Nephron progenitor cell (in vitro differentiated cells): ENCODE measurements around the gene KIAA0930.

Source experiments
- DNase-seq: peaks from one replicate; pipeline ENCODE4 v3.0.0; 2021
- H3K27ac Mint-ChIP-seq: 2 replicates; pipeline ENCODE4 v1.8.0; 2021; ENCODE audit warnings: mild to moderate bottlenecking, moderate library complexity, mixed read lengths
- H3K27me3 Mint-ChIP-seq: 2 replicates; pipeline ENCODE4 v1.8.0; 2021; ENCODE audit warnings: mild to moderate bottlenecking, low read depth, mixed read lengths; ENCODE audit not compliant: poor library complexity
- H3K36me3 Mint-ChIP-seq: 2 replicates; pipeline ENCODE4 v1.8.0; 2021; ENCODE audit warnings: low read depth, mixed read lengths
- H3K4me1 Mint-ChIP-seq: 2 replicates; pipeline ENCODE4 v1.8.0; 2021; ENCODE audit warnings: mixed read lengths
- H3K4me3 Mint-ChIP-seq: 2 replicates; pipeline ENCODE4 v1.8.0; 2021; ENCODE audit warnings: mild to moderate bottlenecking, moderate library complexity, mixed read lengths
- H3K9me3 Mint-ChIP-seq: 2 replicates; pipeline ENCODE4 v1.8.0; 2021; ENCODE audit warnings: mild to moderate bottlenecking, moderate library complexity, mixed read lengths
- TF ChIP-seq, protein P1 (sequence below): fragments of 200-600 bp; sonication (generic); IDR thresholded peaks from 2 replicates; pipeline ENCODE4 v1.5.0; 2021; ENCODE audit warnings: antibody characterized with exemption

Gene KIAA0930

DNA sequence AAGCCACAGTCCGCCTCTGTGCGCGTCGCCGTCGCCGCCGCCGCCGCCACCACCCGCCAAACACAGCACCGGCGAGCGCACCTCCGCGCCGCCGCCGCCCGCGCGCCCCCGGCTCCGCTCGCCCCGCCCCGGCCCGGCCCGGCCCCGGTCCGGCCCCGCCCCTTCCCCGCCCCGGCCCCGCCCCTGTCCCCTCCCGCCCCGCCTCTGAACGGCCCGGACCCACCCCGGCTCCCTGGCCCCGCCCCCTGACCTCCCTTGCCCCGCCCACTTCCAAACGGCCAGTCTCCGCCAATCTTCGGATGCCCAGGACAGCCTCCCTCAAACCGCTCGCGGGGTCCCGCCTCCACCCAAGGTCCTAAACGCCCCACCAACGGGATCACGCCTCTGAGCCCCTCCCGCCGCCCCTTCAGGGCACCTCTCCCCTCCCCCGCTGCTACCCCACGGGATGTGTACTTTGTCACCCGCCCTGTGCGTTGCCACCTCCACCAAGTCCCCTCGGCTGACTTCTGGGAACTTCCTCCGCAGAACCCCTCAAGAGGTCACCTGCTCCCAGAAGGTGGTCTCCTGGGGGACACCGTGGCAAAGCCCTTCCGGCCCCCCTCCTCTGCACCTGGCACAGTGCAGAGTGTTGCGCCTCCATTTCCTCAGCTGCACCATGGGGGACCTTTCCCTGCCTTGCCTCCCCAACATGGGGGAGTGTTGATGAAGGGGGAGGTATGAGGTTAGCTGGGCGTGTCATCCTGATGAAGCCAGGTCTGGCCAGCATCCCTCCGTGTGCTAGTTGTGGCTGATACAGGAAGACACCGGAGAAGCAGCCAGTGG is at the start of gene KIAA0930:
Gene KIAA0930, minus strand, starts transcription at position 85 of the 822 bp plus-strand sequence. CDS start 191 bp downstream, outside the sequence.
- no peaks in the 10 kb centered on the region for H3K36me3 Mint-ChIP-seq
- H3K27ac Mint-ChIP-seq: no peak within 1 kb of the TSS

DNA sequence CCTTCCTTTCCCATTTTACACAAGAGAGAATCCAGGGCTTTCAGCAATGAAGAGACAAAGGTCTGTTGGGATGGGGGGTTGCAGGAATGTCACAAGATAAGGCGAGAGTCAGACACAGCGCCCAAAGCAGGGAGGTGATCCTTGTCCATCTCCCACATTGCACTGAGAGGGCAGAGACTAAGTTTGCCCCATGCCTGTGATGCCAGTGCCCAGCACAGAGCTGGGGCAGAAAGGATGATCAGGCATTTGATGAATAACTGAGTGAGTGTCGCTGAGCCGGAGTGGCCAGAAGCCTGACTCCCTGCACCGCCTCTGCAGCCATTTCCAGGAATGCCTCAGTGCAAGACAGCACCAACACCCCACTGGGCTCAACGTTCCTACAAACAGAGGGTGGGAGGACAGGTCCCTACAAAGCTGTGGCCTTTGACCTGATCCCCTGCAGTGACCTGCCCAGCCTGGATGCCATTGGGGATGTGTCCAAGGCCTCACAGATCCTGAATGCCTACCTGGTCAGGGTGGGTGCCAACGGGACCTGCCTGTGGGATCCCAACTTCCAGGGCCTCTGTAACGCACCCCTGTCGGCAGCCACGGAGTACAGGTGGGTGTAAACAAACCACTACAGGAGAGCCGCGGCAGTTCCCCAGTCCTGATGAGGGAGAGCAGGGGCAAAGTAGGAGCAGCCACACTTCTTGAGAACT is 46.3 kb upstream of the KIAA0930 start:
- Mint-ChIP-seq H3K27ac (no peak overlapping the region), H3K4me3 (no peak overlapping the region)

More for the DNA sequence above, at the start of gene KIAA0930:
- peaks cover 12% of the 10 kb centered on the region for H3K27me3 Mint-ChIP-seq
- H3K4me1 Mint-ChIP-seq: peaks cover 49% of the 10 kb centered on the region
- no peaks in the 10 kb centered on the region for H3K9me3 Mint-ChIP-seq
- H3K4me3 Mint-ChIP-seq: peak within 1 kb of the TSS; percentile 94
- DNase-seq: peak; percentile 91
- TF ChIP-seq, protein P1, sequence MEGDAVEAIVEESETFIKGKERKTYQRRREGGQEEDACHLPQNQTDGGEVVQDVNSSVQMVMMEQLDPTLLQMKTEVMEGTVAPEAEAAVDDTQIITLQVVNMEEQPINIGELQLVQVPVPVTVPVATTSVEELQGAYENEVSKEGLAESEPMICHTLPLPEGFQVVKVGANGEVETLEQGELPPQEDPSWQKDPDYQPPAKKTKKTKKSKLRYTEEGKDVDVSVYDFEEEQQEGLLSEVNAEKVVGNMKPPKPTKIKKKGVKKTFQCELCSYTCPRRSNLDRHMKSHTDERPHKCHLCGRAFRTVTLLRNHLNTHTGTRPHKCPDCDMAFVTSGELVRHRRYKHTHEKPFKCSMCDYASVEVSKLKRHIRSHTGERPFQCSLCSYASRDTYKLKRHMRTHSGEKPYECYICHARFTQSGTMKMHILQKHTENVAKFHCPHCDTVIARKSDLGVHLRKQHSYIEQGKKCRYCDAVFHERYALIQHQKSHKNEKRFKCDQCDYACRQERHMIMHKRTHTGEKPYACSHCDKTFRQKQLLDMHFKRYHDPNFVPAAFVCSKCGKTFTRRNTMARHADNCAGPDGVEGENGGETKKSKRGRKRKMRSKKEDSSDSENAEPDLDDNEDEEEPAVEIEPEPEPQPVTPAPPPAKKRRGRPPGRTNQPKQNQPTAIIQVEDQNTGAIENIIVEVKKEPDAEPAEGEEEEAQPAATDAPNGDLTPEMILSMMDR: no peak

DNA sequence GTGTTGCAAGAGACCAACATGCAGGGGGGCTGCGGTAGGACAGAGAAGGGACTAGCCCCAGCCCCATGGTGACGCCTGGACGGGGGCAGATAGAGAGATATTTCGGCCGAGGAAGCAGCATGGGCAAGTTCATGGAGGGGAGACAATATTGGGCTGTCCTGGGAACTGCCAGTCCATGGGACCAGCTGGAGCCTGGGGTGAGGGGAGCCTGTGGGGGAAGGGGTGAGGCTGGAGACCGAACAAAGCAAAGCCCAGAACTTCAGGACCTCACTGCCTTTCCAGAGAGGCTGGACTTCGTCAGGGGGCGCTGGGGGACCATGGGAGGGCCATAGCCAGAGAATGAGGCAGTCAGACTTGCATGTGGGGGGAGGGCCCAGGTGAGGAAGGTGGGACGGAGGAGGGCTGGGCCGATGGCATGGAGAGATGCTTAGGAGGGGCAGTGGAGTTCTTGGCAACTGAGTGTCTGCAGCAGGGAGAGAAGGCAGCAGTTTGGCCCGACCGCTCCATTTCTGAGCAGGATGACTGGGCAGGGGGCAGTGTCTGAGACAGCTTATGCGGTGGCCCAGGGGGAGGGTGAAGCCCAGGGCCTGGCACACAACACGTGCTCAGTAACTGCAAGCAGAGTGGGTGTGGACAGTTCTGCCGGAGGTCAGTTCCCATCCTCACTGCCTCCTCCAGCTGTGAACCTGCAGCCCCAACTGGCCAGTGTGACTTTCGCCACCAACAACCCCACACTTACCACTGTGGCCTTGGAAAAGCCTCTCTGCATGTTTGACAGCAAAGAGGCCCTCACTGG is 44.8 kb upstream of the KIAA0930 start:
- no peak overlapping the region for H3K27ac Mint-ChIP-seq
- peaks cover 72% of the 10 kb centered on the region for H3K27me3 Mint-ChIP-seq
- no peak for DNase-seq

More for the DNA sequence above, 46.3 kb upstream of the KIAA0930 start:
- DNase-seq: no peak
- Mint-ChIP-seq H3K9me3 (no peaks in the 10 kb centered on the region), H3K27me3 (peaks cover 57% of the 10 kb centered on the region), H3K4me1 (peaks cover 12% of the 10 kb centered on the region), H3K36me3 (no peaks in the 10 kb centered on the region)
- TF ChIP-seq, protein P1: no peak

DNA sequence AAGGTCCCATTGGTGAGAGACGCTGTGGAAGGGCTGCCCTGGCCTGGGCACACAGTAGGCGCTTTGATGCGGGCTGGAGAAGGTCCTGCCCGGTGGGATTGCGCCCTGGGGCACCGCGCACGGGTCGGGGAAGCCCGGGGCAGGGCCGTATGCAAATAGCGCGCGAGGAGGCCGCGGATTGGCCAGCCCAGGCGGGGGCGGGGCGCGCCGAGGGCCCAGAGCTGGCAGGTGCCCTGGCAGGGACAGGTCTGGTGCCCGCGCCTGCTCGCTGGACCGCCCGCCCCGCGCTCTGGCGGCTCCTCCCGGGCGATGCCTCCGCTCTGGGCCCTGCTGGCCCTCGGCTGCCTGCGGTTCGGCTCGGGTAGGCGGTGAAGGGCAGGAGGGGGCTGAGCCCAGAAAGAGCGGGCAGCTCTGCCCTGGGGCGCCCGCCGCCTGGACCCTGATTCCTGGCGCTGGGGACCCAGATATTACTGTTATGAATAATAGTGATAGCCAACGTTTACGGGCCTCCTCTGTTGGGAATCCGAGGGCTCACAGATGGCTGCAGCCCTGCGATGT is 44.1 kb upstream of the KIAA0930 start, which contains the start of gene UPK3A:
Gene UPK3A, plus strand, starts transcription at position 245 of the 558 bp plus-strand sequence. Its CDS starts 65 bp downstream, at position 310.
- DNase-seq: peak; percentile 83
- Mint-ChIP-seq H3K4me1 (peaks cover 21% of the 10 kb centered on the region), H3K9me3 (no peaks in the 10 kb centered on the region), H3K27ac (no peak within 1 kb of the TSS), H3K36me3 (no peaks in the 10 kb centered on the region), H3K4me3 (peak within 1 kb of the TSS; percentile 47), H3K27me3 (peaks cover 73% of the 10 kb centered on the region)
- TF ChIP-seq, protein P1: no peak

More for the DNA sequence above, 44.8 kb upstream of the KIAA0930 start:
- H3K4me3 Mint-ChIP-seq: peak overlapping the region; percentile 36
- no peaks in the 10 kb centered on the region for H3K9me3 Mint-ChIP-seq
- H3K4me1 Mint-ChIP-seq: peaks cover 17% of the 10 kb centered on the region
- H3K36me3 Mint-ChIP-seq: no peaks in the 10 kb centered on the region
- TF ChIP-seq, protein P1: no peak

DNA sequence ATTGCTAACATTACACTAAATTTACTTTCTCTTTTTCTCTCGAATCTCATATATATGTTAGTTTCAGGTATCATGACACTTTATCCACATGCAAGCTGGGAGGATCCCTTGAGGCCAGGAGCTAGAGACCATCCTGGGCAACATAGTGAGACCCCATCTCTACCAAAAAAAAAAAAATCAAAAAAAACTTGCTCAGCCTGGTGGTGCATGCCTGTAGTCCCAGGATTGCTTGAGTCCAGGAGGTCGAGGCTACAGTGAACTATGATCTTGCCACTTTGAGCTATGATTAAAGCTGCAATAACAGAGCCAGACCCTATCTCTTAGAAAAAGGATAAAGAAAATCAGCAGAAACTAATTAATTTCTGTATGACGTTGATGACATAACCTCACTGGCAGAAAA is 40.3 kb upstream of the KIAA0930 start:
- Mint-ChIP-seq H3K4me1 (peaks cover 23% of the 10 kb centered on the region), H3K27me3 (peaks cover 80% of the 10 kb centered on the region), H3K36me3 (no peaks in the 10 kb centered on the region), H3K9me3 (no peaks in the 10 kb centered on the region), H3K4me3 (no peak overlapping the region), H3K27ac (no peak overlapping the region)
- no peak for DNase-seq
- TF ChIP-seq, protein P1: no peak
